ENCODE results near the gene HYPK.
A peak's percentile ranks its signal among the peaks of the same experiment; 100 is the strongest.
"Not testable (repeated sequence)": the region's sequence is repeated elsewhere in the genome, so short reads cannot be mapped to it uniquely, and the experiment has no call there.

HYPK gene

DNA sequence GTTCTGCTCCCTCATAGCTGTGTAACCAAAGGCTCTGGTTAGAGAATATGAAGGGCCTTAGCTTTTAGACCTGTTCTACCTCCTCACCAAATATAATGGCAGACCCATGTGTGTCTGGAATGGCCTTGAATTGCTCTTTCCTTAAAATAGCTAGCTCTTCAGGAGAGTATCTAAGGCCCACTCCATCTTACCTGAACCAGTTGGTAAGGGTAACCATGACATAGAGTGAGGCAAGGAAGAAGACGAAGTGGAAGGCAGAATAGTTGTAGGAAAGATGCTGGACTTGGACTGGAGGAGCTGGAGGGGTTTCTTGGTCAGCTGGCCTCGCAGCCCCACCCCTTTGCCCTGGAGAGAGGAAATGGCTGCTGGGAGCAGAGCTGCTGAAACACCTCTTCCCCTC lies 5.2 kb upstream of the HYPK start:
- TF ChIP-seq, protein P1, sequence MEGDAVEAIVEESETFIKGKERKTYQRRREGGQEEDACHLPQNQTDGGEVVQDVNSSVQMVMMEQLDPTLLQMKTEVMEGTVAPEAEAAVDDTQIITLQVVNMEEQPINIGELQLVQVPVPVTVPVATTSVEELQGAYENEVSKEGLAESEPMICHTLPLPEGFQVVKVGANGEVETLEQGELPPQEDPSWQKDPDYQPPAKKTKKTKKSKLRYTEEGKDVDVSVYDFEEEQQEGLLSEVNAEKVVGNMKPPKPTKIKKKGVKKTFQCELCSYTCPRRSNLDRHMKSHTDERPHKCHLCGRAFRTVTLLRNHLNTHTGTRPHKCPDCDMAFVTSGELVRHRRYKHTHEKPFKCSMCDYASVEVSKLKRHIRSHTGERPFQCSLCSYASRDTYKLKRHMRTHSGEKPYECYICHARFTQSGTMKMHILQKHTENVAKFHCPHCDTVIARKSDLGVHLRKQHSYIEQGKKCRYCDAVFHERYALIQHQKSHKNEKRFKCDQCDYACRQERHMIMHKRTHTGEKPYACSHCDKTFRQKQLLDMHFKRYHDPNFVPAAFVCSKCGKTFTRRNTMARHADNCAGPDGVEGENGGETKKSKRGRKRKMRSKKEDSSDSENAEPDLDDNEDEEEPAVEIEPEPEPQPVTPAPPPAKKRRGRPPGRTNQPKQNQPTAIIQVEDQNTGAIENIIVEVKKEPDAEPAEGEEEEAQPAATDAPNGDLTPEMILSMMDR (IDR thresholded peaks at IDR 0.05; ENCODE audit: control insufficient read depth, extremely low read depth, insufficient read depth) = no peak
- no peak for DNase-seq (ENCODE audit: low read depth)
- no peak overlapping the region for H3K4me3 ChIP-seq (ENCODE audit: low read depth, low read length)

DNA sequence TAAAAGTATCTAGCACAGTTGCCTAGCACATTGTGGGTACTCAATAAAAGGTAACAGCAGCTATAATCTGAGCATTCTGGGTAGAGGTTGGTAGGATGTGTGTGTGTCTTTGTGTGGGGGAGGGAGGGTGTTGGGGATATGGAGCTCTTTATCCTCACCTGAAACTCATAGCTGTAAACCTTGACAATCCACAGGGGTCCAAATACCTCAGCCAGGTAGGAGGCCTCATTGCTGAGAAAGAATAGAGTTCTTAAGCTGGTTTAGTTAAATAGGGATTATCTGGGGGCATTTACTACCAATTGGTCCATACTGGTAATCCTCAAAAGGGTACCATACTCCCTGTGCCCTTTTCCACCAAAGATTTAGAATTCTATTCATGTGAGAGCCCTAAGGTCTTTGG lies 4.4 kb upstream of the HYPK start:
- H3K4me3 ChIP-seq (ENCODE audit: low read depth, low read length) = no peak overlapping the region
- TF ChIP-seq, protein P1 (IDR thresholded peaks at IDR 0.05; ENCODE audit: control insufficient read depth, extremely low read depth, insufficient read depth) = no peak
- DNase-seq (ENCODE audit: low read depth) = no peak

DNA sequence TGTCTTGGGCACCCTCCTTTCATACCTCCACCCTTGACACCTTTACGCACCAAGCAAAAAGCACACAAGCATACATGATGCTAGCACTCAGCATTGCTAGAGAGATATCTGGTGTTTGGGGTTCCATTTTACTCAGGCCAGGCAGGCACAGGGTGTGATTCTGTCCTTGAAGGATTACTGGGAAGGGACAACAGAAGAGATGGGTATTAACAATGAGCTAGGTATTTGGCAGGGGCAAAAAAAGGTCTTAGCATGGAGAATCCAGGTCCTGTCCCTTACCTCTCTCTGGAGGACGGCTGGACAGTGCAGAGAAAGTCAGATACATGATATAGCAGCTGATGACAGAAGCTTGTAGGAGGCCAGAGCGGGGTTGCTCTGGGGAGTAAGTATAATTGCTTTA lies 3.8 kb upstream of the HYPK start:
- TF ChIP-seq, protein P1 (IDR thresholded peaks at IDR 0.05; ENCODE audit: control insufficient read depth, extremely low read depth, insufficient read depth) = no peak
- no peak for DNase-seq (ENCODE audit: low read depth)
- H3K4me3 ChIP-seq (ENCODE audit: low read depth, low read length) = no peak overlapping the region

DNA sequence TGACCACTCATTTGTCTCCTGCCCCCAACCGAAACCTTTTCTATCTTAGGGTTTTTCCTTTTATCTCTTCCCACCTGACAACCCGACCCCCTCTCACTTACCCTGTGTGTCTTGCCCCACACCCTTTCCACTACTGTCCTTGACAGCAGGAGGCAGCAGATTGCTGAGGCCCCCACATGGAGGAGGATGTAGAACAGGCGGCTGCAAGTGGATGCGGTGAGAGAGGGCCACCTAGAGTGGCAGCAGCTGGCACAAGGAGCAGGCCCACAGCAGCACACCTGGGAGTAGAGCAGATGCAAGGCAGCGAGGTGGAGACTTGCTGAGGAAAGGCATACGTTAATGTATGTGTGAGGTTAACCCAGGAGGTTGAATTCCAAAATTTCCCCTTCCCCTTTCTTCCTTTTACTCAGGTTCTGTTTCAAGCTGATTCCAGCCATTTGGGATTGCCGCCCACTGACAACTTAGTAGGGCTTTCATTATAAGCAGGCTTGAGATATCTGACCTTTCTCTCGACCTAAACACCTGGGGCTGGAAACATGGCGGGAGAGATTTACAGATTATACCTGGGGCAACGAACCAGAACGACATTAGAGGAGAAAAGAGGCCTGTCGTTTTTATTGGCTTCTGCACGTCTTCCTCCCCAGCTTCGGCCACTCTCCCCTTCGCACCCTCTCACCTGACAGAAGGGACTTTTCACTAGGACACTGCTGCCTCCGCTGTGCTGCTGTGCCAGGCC lies 1.0 kb upstream of the HYPK start:
- TF ChIP-seq, protein P1 (IDR thresholded peaks at IDR 0.05; ENCODE audit: control insufficient read depth, extremely low read depth, insufficient read depth) = 0 out of 2 replicates have a peak, but pooled peaks have one; percentile 6
- H3K4me3 ChIP-seq (ENCODE audit: low read depth, low read length) = peak overlapping the region; percentile 29
- DNase-seq (ENCODE audit: low read depth) = no peak

DNA sequence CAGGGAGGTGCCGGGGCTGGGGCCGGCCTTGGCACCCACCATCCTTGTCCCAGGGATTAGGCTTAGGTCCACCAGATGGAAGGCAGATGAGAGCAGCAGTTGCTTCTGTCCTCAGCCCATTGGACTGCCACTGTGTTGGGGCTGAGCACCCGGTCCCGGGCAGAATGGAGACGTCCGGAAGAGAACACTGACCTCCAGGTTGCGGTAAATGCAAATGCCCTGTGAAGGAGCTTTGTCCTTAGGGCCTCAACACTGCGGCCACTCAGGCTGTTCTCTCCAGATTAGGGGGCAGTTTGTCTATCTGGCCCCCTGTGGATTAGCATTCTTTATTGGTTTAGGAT lies 484 bp upstream of the HYPK start, which contains the start of gene SERINC4:
Gene SERINC4, minus strand, starts transcription at position 276 of the 341 bp plus-strand sequence. Its CDS starts 234 bp downstream, at position 42.
- no peak for DNase-seq (ENCODE audit: low read depth)
- TF ChIP-seq, protein P1 (IDR thresholded peaks at IDR 0.05; ENCODE audit: control insufficient read depth, extremely low read depth, insufficient read depth) = no peak

DNA sequence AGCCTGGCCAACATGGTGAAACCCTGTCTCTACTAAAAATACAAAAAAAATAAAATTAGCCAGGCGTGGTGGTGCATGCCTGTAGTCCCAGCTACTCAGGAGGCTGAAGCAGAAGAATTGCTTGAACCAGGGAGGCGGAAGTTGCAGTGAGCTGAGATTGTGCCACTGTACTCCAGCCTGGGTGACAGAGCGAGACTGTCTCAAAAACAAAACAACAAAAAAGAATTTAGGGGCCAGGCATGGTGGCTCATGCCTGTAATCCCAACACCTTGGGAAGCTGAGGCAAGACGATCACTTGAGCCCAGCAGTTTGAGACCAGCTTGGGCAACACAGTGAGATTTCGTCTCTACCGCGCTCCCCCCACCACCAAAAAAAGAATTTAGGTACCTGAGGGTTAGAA lies 2.3 kb downstream of the HYPK start:
- not testable (repeated sequence) for H3K4me3 ChIP-seq (ENCODE audit: low read depth, low read length); DNase-seq (ENCODE audit: low read depth)

More for the DNA sequence above, 484 bp upstream of the HYPK start, which contains the start of gene SERINC4:
- peak within 1 kb of the TSS; percentile 97 for H3K4me3 ChIP-seq (ENCODE audit: low read depth, low read length)

DNA sequence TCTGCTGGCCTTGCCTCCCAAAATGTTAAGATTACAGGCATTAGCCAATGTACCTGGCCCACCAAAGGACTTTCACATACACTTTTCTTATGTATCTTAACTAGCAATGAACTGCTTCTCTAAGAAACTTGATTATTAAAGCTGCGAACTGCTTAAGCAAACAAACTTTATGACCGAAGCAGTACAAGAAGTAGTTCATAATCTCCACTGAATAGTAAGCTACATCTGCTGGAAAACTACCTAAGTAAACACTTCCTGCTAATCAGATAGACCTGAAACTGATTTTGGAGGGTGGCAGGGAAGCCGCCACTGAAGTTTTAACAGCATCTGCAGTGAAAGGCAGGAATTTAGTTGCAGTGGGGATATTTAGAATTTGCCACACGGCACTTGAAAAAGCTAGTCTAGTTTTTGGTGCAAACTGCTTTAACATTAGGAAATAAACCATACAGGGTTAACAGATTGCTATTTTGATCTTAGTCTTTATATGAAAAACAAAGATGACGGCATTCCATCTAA lies 8.1 kb downstream of the HYPK start:
- TF ChIP-seq, protein P1 (IDR thresholded peaks at IDR 0.05; ENCODE audit: control insufficient read depth, extremely low read depth, insufficient read depth) = no peak
- H3K4me3 ChIP-seq (ENCODE audit: low read depth, low read length) = no peak overlapping the region; the same call in 1 of the 2 replicates
- DNase-seq (ENCODE audit: low read depth) = peak; percentile 87

Data from LNCaP clone FGC (cell line).